ENCODE results near the gene CDH13. TPM values are rescaled to one million over a fixed set of nuclear protein-coding genes. Genes with fewer than 3 reads are reported as not detected.

Gene CDH13
- total RNA-seq, 1 experiment from 2014 or later, result 49.3 TPM

GRCh38 chr16:83187405-83187804 is 560.6 kb downstream of the CDH13 start:
- CTCF ChIA-PET, result interaction anchor here (1.4 kb wide), 1 partner anchor 11 kb away, joined by 5 read pairs; no protein-coding TSS in a partner anchor
- Mint-ChIP-seq H3K36me3 (ENCODE audit: insufficient read depth, unreplicated experiment) (no peaks in the 10 kb centered on the region), H3K27me3 (ENCODE audit: insufficient read depth, unreplicated experiment) (no peaks in the 10 kb centered on the region), H3K4me3 (ENCODE audit: unreplicated experiment) (no peak overlapping the region), H3K4me1 (ENCODE audit: insufficient read depth, unreplicated experiment) (peaks cover 7% of the 10 kb centered on the region), H3K9me3 (ENCODE audit: unreplicated experiment) (no peaks in the 10 kb centered on the region), H3K27ac (ENCODE audit: low read depth, unreplicated experiment) (no peak overlapping the region)
- TF ChIP-seq, protein P1, sequence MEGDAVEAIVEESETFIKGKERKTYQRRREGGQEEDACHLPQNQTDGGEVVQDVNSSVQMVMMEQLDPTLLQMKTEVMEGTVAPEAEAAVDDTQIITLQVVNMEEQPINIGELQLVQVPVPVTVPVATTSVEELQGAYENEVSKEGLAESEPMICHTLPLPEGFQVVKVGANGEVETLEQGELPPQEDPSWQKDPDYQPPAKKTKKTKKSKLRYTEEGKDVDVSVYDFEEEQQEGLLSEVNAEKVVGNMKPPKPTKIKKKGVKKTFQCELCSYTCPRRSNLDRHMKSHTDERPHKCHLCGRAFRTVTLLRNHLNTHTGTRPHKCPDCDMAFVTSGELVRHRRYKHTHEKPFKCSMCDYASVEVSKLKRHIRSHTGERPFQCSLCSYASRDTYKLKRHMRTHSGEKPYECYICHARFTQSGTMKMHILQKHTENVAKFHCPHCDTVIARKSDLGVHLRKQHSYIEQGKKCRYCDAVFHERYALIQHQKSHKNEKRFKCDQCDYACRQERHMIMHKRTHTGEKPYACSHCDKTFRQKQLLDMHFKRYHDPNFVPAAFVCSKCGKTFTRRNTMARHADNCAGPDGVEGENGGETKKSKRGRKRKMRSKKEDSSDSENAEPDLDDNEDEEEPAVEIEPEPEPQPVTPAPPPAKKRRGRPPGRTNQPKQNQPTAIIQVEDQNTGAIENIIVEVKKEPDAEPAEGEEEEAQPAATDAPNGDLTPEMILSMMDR (IDR thresholded peaks at IDR 0.05; ENCODE audit: unreplicated experiment), result no peak
- POLR2A ChIA-PET, result interaction anchor here (0.6 to 0.8 kb wide), 3 partner anchors 24 to 559 kb away, joined by 3 to 4 read pairs (median 4); no protein-coding TSS in a partner anchor
- DNase-seq (ENCODE audit: unreplicated experiment), result peak; percentile 75
- intact Hi-C loops (cut with micrococcal nuclease), result no loop called here
- BruUV-seq (replicated peaks), result no TSS peak

- Mint-ChIP-seq H3K9me3 (ENCODE audit: unreplicated experiment) (no peaks in the 10 kb centered on the region), H3K4me3 (ENCODE audit: unreplicated experiment) (no peak overlapping the region), H3K27ac (ENCODE audit: low read depth, unreplicated experiment) (no peak overlapping the region), H3K27me3 (ENCODE audit: insufficient read depth, unreplicated experiment) (no peaks in the 10 kb centered on the region), H3K36me3 (ENCODE audit: insufficient read depth, unreplicated experiment) (no peaks in the 10 kb centered on the region), H3K4me1 (ENCODE audit: insufficient read depth, unreplicated experiment) (peaks cover 6% of the 10 kb centered on the region)
- TF ChIP-seq, protein P1 (IDR thresholded peaks at IDR 0.05; ENCODE audit: unreplicated experiment), result no peak
- ChIA-PET POLR2A (no interaction called here), CTCF (no interaction called here)
- intact Hi-C loops (cut with micrococcal nuclease), result no loop called here
- no TSS peak for BruUV-seq (replicated peaks)
- DNase-seq (ENCODE audit: unreplicated experiment), result no peak
Measured at GRCh38 chr16:83196796-83197195, 570.0 kb downstream of the CDH13 start.

DNA sequence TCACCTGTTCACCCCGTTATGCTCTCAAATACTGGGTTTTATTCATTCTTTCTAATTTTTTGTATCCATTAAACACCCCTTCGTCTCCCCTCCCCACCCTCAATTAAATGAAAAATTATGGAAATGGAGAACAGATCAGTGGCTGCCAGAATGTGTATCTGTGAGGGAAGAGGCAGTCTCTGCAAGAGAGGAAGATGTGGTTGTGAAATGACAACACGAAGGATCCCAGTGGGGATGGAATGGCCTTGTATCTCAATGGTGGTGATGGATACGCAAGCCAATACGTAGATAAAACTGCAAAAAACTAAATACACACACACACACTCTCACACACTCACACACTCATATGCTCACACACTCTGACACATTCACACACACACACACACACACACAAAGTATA is 570.7 kb downstream of the CDH13 start:
- DNase-seq (ENCODE audit: unreplicated experiment), result no peak
- Mint-ChIP-seq H3K4me3 (ENCODE audit: unreplicated experiment) (no peak overlapping the region), H3K36me3 (ENCODE audit: insufficient read depth, unreplicated experiment) (no peaks in the 10 kb centered on the region), H3K4me1 (ENCODE audit: insufficient read depth, unreplicated experiment) (peaks cover 6% of the 10 kb centered on the region), H3K27me3 (ENCODE audit: insufficient read depth, unreplicated experiment) (no peaks in the 10 kb centered on the region), H3K27ac (ENCODE audit: low read depth, unreplicated experiment) (no peak overlapping the region), H3K9me3 (ENCODE audit: unreplicated experiment) (no peaks in the 10 kb centered on the region)
- ChIA-PET POLR2A (no interaction called here), CTCF (no interaction called here)
- TF ChIP-seq, protein P1 (IDR thresholded peaks at IDR 0.05; ENCODE audit: unreplicated experiment), result no peak
- intact Hi-C loops (cut with micrococcal nuclease), result no loop called here
- BruUV-seq (replicated peaks), result no TSS peak

GRCh38 chr16:83198977-83199376 is 572.2 kb downstream of the CDH13 start:
- TF ChIP-seq, protein P1 (IDR thresholded peaks at IDR 0.05; ENCODE audit: unreplicated experiment), result no peak
- intact Hi-C loops (cut with micrococcal nuclease), result no loop called here
- Mint-ChIP-seq H3K36me3 (ENCODE audit: insufficient read depth, unreplicated experiment) (no peaks in the 10 kb centered on the region), H3K9me3 (ENCODE audit: unreplicated experiment) (no peaks in the 10 kb centered on the region), H3K4me3 (ENCODE audit: unreplicated experiment) (no peak overlapping the region), H3K4me1 (ENCODE audit: insufficient read depth, unreplicated experiment) (peaks cover 6% of the 10 kb centered on the region), H3K27ac (ENCODE audit: low read depth, unreplicated experiment) (no peak overlapping the region), H3K27me3 (ENCODE audit: insufficient read depth, unreplicated experiment) (no peaks in the 10 kb centered on the region)
- BruUV-seq (replicated peaks), result no TSS peak
- POLR2A ChIA-PET, result no interaction called here
- no peak for DNase-seq (ENCODE audit: unreplicated experiment)
- CTCF ChIA-PET, result interaction anchor here (0.7 to 1.6 kb wide), 3 partner anchors 11 to 479 kb away, joined by 4 to 5 read pairs (median 5); no protein-coding TSS in a partner anchor

Measured in MCF 10A (cell line).